Measurements from ENCODE around the gene BCAN.

The BCAN gene

GRCh38 chr1:156692925-156693847 lies 51.3 kb downstream of the BCAN start:
- H3K9me3 ChIP-seq (replicated peaks; ENCODE audit: insufficient read depth, low read length) = no peaks in the 10 kb centered on the region
- no peak overlapping the region for H3K9ac ChIP-seq (ENCODE audit: low read length)
- H3K27ac ChIP-seq (ENCODE audit: low read length) = no peak overlapping the region
- H3K4me2 ChIP-seq (ENCODE audit: low read depth, low read length) = no peak overlapping the region
- H3F3A ChIP-seq (ENCODE audit: insufficient read depth, low read length) = no peaks in the 10 kb centered on the region
- no peak overlapping the region for H3K4me3 ChIP-seq (ENCODE audit: low read length)
- H3K36me3 ChIP-seq (replicated peaks; ENCODE audit: insufficient read depth, low read length) = no peaks in the 10 kb centered on the region
- H3K79me2 ChIP-seq (ENCODE audit: low read length) = no peaks in the 10 kb centered on the region
- H3K9me2 ChIP-seq (replicated peaks; ENCODE audit: insufficient read depth, low read length) = no peaks in the 10 kb centered on the region
- H4K20me1 ChIP-seq (ENCODE audit: insufficient read depth, low read length) = no peaks in the 10 kb centered on the region
- DNase-seq = no peak
- no peak overlapping the region for H2AFZ ChIP-seq (ENCODE audit: low read length)
- H3K27me3 ChIP-seq (replicated peaks; ENCODE audit: insufficient read depth, low read length) = peaks cover 79% of the 10 kb centered on the region
- H3K4me1 ChIP-seq (ENCODE audit: low read length) = no peaks in the 10 kb centered on the region
- TF ChIP-seq EZH2 (optimal IDR thresholded peaks at IDR 0.05; ENCODE audit: low read depth, low read length) (no peak), EZH2phosphoT487 (IDR thresholded peaks at IDR 0.05; ENCODE audit: low read length) (no peak), CTCF (IDR thresholded peaks at IDR 0.05; ENCODE audit: low read length) (no peak)

- Histone ChIP-seq H3K27me3 (replicated peaks; ENCODE audit: insufficient read depth, low read length) (peaks cover 71% of the 10 kb centered on the region), H3K9me3 (replicated peaks; ENCODE audit: insufficient read depth, low read length) (no peaks in the 10 kb centered on the region), H3K4me3 (ENCODE audit: low read length) (no peak overlapping the region), H3K9ac (ENCODE audit: low read length) (no peak overlapping the region), H3K9me2 (replicated peaks; ENCODE audit: insufficient read depth, low read length) (no peaks in the 10 kb centered on the region), H3K4me2 (ENCODE audit: low read depth, low read length) (no peak overlapping the region), H3K79me2 (ENCODE audit: low read length) (no peaks in the 10 kb centered on the region), H3K27ac (ENCODE audit: low read length) (no peak overlapping the region), H3K4me1 (ENCODE audit: low read length) (no peaks in the 10 kb centered on the region), H4K20me1 (ENCODE audit: insufficient read depth, low read length) (no peaks in the 10 kb centered on the region), H3K36me3 (replicated peaks; ENCODE audit: insufficient read depth, low read length) (no peaks in the 10 kb centered on the region), H2AFZ (ENCODE audit: low read length) (no peak overlapping the region), H3F3A (ENCODE audit: insufficient read depth, low read length) (no peaks in the 10 kb centered on the region)
- no peak for DNase-seq
- no peak for TF ChIP-seq EZH2 (optimal IDR thresholded peaks at IDR 0.05; ENCODE audit: low read depth, low read length)
- no peak for TF ChIP-seq EZH2phosphoT487 (IDR thresholded peaks at IDR 0.05; ENCODE audit: low read length)
- no peak for TF ChIP-seq CTCF (IDR thresholded peaks at IDR 0.05; ENCODE audit: low read length)
Measured at GRCh38 chr1:156693848-156694689, 52.2 kb downstream of the BCAN start.

GRCh38 chr1:156694690-156694962 lies 52.7 kb downstream of the BCAN start:
- H3K27me3 ChIP-seq (replicated peaks; ENCODE audit: insufficient read depth, low read length) = peaks cover 68% of the 10 kb centered on the region
- H3K79me2 ChIP-seq (ENCODE audit: low read length) = no peaks in the 10 kb centered on the region
- H3K27ac ChIP-seq (ENCODE audit: low read length) = no peak overlapping the region
- H3K9me3 ChIP-seq (replicated peaks; ENCODE audit: insufficient read depth, low read length) = no peaks in the 10 kb centered on the region
- DNase-seq = no peak
- no peak overlapping the region for H2AFZ ChIP-seq (ENCODE audit: low read length)
- H3K4me3 ChIP-seq (ENCODE audit: low read length) = no peak overlapping the region
- no peak overlapping the region for H3K4me2 ChIP-seq (ENCODE audit: low read depth, low read length)
- TF ChIP-seq EZH2phosphoT487 (IDR thresholded peaks at IDR 0.05; ENCODE audit: low read length) (no peak), EZH2 (optimal IDR thresholded peaks at IDR 0.05; ENCODE audit: low read depth, low read length) (no peak), CTCF (IDR thresholded peaks at IDR 0.05; ENCODE audit: low read length) (no peak)
- H3K9me2 ChIP-seq (replicated peaks; ENCODE audit: insufficient read depth, low read length) = no peaks in the 10 kb centered on the region
- no peaks in the 10 kb centered on the region for H3K4me1 ChIP-seq (ENCODE audit: low read length)
- H3K36me3 ChIP-seq (replicated peaks; ENCODE audit: insufficient read depth, low read length) = no peaks in the 10 kb centered on the region
- no peaks in the 10 kb centered on the region for H3F3A ChIP-seq (ENCODE audit: insufficient read depth, low read length)
- H4K20me1 ChIP-seq (ENCODE audit: insufficient read depth, low read length) = no peaks in the 10 kb centered on the region
- H3K9ac ChIP-seq (ENCODE audit: low read length) = no peak overlapping the region
